Gastroesophageal sphincter (tissue), 4 donors: ENCODE data around the gene CHODL. TPM values are rescaled to one million over a fixed set of nuclear protein-coding genes. Genes with fewer than 3 reads are reported as not detected.

Source experiments
- ATAC-seq: fragments of 150-250 bp; one replicate; pipeline ENCODE4 v1.9.1; 2016; ENCODE audit warnings: mild to moderate bottlenecking, moderate library complexity
- H3K27ac ChIP-seq, 4 donors: fragments of 200-600 bp; sonication (generic) in 3 of 4; 1 replicate in 3 of 4; 2 replicates in 1 of 4; pipeline ENCODE4 v1.5.1; 2016 to 2019
- H3K27me3 ChIP-seq: fragments of 200-600 bp; sonication (generic); one replicate; pipeline ENCODE4 v1.5.1; 2019
- H3K36me3 ChIP-seq, 2 donors: fragments of 200-600 bp; sonication (generic); one replicate each; pipeline ENCODE4 v1.5.1; 2019; ENCODE audit warnings: control low read depth in 1 of 2
- H3K4me1 ChIP-seq, 3 donors: fragments of 200-600 bp; sonication (generic); 1 replicate in 2 of 3; 2 replicates in 1 of 3; pipeline ENCODE4 v1.5.1; 2016 to 2019; ENCODE audit warnings: control low read depth in 2 of 3
- H3K4me3 ChIP-seq, 2 donors: fragments of 200-600 bp; sonication (generic); one replicate each; pipeline ENCODE4 v1.5.1; 2019; ENCODE audit warnings: mild to moderate bottlenecking in 1 of 2, moderate library complexity in 1 of 2
- H3K9me3 ChIP-seq, 3 donors: fragments of 200-600 bp; sonication (generic); one replicate each; pipeline ENCODE4 v1.5.1; 2017 to 2019; ENCODE audit warnings: control low read depth in 2 of 3
- EP300 ChIP-seq: sonication (generic); formaldehyde crosslinking; IDR thresholded peaks from one replicate; pipeline ENCODE4 v1.6.1; 2017; ENCODE audit warnings: antibody characterized with exemption, mild to moderate bottlenecking
- POLR2A ChIP-seq, 2 donors: fragments of 450-650 bp; IDR thresholded peaks; one replicate each; pipeline ENCODE4 v1.6.1; 2017; ENCODE audit warnings: antibody characterized with exemption in 2 of 2, mild to moderate bottlenecking in 2 of 2, moderate library complexity in 1 of 2
- POLR2AphosphoS5 ChIP-seq: sonication (generic); formaldehyde crosslinking; IDR thresholded peaks from one replicate; pipeline ENCODE4 v1.6.1; 2017; ENCODE audit warnings: antibody characterized with exemption
- WGBS, 2 donors: methylation state at CpG; one replicate each; pipeline ENCODE4 v1.1.5; 2018; ENCODE audit warnings: low coverage in 1 of 2; 5-methylcytosine and 5-hydroxymethylcytosine counted together
- total RNA-seq, 4 donors: library from RNA; depleted of rRNA; stranded (reverse); fragments of >200 nt; gene quantifications; one replicate each; pipeline ENCODE4 v1.1.0, GENCODE V29; 2016
- TF ChIP-seq, protein P1 (sequence below), 4 experiments: fragments of 200-600 bp in 2 of 4; fragments of 450-650 bp in 2 of 4; sonication (generic) in 1 of 4; IDR thresholded peaks; one replicate each; pipeline ENCODE4 v1.5.1; 2017 to 2019; ENCODE audit warnings: antibody characterized with exemption in 4 of 4, mild to moderate bottlenecking in 2 of 4, moderate library complexity in 2 of 4

CHODL gene
- total RNA-seq, 4 donors from 2014 or later: 0.62 to 3.5 (median 2.1) TPM

DNA sequence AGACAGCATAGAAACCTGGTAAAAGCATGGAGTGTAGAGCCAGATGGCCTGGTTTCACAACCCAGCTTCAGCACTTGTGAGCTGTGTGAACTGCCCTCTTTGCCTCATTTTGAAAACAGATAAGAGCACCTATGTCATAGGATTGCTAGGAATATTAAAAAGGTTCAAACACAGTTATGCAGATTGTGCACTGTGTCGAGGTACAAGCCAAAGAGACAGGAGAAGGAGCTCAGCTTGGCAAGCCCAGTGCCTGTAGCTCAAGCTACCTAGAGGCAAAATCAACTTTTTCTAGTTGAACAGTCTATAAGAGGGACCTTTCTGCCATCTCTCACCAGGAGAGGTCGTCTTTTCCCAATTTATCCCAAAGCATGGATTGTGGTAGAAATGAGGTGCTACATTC, 5.0 kb downstream of the CHODL start:
- TF ChIP-seq EP300: no peak
- 45 to 50% methylated on average over 2 of the region's 2 CpGs for WGBS, 2 donors

DNA sequence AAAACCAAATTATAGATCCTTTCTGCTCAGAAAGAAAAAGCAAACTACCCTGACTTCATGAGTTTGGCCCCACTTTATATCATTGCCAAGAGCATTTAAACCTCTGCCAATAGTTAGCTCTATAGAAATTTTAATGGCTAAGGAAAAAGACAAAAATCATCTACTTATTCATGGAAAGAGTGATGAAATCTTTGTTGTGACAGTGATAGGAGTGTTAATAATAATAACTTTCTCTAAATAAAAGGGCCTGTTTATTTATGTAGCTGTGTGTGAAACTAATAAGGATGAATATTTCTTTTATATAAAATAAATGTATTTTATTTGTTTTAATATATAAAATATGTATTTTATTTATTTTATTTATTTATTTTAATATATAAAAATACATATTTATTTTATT, 6.4 kb downstream of the CHODL start:
- Histone ChIP-seq H3K4me1 (no peaks in the 10 kb centered on the region), H3K27ac (no peak overlapping the region), H3K4me3 (no peak overlapping the region), H3K36me3 (no peaks in the 10 kb centered on the region), H3K27me3 (no peaks in the 10 kb centered on the region), H3K9me3 (no peaks in the 10 kb centered on the region)
- no peak for ATAC-seq
- TF ChIP-seq, protein P1, sequence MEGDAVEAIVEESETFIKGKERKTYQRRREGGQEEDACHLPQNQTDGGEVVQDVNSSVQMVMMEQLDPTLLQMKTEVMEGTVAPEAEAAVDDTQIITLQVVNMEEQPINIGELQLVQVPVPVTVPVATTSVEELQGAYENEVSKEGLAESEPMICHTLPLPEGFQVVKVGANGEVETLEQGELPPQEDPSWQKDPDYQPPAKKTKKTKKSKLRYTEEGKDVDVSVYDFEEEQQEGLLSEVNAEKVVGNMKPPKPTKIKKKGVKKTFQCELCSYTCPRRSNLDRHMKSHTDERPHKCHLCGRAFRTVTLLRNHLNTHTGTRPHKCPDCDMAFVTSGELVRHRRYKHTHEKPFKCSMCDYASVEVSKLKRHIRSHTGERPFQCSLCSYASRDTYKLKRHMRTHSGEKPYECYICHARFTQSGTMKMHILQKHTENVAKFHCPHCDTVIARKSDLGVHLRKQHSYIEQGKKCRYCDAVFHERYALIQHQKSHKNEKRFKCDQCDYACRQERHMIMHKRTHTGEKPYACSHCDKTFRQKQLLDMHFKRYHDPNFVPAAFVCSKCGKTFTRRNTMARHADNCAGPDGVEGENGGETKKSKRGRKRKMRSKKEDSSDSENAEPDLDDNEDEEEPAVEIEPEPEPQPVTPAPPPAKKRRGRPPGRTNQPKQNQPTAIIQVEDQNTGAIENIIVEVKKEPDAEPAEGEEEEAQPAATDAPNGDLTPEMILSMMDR (IDR thresholded peaks at IDR 0.05): no peak
- no peak for TF ChIP-seq EP300
- TF ChIP-seq POLR2A (IDR thresholded peaks at IDR 0.05): no peak
- TF ChIP-seq POLR2AphosphoS5: no peak

More for the DNA sequence above, 5.0 kb downstream of the CHODL start:
- Histone ChIP-seq H3K9me3 (no peaks in the 10 kb centered on the region), H3K27me3 (peaks cover 11% of the 10 kb centered on the region), H3K4me1 (peaks cover 0 to 9% (median 3%) of the 10 kb centered on the region in 3 donors), H3K36me3 (no peaks in the 10 kb centered on the region), H3K4me3 (no peak overlapping the region), H3K27ac (no peak overlapping the region)
- ATAC-seq: no peak

DNA sequence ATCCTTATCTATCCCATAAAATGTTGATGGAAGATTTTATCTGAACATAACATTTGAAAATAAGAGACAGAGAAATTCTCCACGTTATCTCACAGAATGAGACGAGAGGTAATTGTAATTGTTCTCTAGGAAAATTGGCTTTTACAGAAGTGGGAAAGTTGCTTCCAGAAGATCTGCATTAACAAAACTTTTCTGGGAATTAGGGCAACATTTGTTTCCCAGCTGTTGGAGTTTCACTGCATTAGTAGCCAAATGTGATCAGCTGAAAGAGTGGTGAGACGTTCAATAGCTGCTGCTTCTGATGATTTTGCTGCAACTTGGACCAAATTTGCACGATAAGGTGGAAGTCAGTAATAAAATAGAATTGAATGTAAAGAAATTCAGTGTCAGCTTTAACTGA, 7.6 kb downstream of the CHODL start:
- no peak overlapping the region for H3K27ac ChIP-seq
- no peak for ATAC-seq
- WGBS, 2 donors: 47 to 69% methylated on average over 4 of the region's 4 CpGs
- H3K36me3 ChIP-seq: no peaks in the 10 kb centered on the region
- TF ChIP-seq, protein P1 (IDR thresholded peaks at IDR 0.05): no peak
- TF ChIP-seq POLR2A (IDR thresholded peaks at IDR 0.05): no peak
- no peak for TF ChIP-seq EP300
- no peak for TF ChIP-seq POLR2AphosphoS5
- no peaks in the 10 kb centered on the region for H3K27me3 ChIP-seq
- no peak overlapping the region for H3K4me3 ChIP-seq
- H3K4me1 ChIP-seq: no peaks in the 10 kb centered on the region
- H3K9me3 ChIP-seq: no peaks in the 10 kb centered on the region

DNA sequence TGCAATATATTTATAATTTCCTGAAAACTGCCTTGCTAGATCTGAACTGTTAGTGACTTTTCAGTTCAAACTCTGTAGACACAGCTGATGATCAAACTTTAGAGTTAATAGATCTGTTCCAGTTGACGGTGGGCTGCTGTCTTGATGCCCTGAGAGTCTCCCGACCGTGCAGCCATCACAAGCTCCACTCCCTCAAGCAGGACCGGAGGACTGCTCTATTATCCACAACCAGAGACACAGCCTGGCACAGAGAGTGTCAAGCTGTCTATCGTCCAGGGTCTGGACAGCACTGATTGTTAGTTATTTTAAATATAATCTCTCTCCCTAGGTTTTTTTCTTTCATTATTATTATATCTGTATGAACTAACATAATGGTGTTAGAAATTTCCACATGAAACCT, 8.0 kb downstream of the CHODL start:
- ATAC-seq: no peak
- Histone ChIP-seq H3K4me1 (no peaks in the 10 kb centered on the region), H3K4me3 (no peak overlapping the region), H3K27me3 (no peaks in the 10 kb centered on the region), H3K9me3 (no peaks in the 10 kb centered on the region), H3K27ac (no peak overlapping the region), H3K36me3 (no peaks in the 10 kb centered on the region)
- TF ChIP-seq EP300 (no peak), POLR2A (IDR thresholded peaks at IDR 0.05) (no peak), POLR2AphosphoS5 (no peak)
- TF ChIP-seq, protein P1 (IDR thresholded peaks at IDR 0.05): no peak
- 30 to 46% methylated on average over 5 of the region's 5 CpGs for WGBS, 2 donors

DNA sequence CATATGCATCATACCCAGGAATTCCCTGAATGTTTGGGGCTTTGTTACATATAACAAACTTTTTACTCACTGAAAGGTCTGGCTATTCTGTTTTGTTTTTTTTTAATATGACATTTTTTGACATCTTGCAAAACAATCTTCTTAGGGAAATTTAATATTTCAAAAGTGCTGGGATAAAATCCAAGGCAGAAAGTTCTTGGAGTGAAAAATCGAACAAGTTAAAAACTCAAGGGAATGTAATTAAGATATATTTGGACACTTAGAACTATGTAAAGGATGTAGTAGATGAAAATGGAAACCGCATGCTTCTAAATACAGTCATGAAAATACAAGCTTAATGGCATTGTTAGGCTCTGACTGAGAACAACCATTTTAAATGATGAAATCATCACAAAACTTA, 8.6 kb downstream of the CHODL start:
- 35 to 62% methylated on average over 2 of the region's 2 CpGs for WGBS, 2 donors
- Histone ChIP-seq H3K36me3 (no peaks in the 10 kb centered on the region), H3K27ac (no peak overlapping the region), H3K4me1 (no peaks in the 10 kb centered on the region), H3K4me3 (no peak overlapping the region), H3K9me3 (no peaks in the 10 kb centered on the region), H3K27me3 (no peaks in the 10 kb centered on the region)
- ATAC-seq: no peak
- no peak for TF ChIP-seq POLR2AphosphoS5
- TF ChIP-seq, protein P1 (IDR thresholded peaks at IDR 0.05): no peak
- no peak for TF ChIP-seq POLR2A (IDR thresholded peaks at IDR 0.05)

DNA sequence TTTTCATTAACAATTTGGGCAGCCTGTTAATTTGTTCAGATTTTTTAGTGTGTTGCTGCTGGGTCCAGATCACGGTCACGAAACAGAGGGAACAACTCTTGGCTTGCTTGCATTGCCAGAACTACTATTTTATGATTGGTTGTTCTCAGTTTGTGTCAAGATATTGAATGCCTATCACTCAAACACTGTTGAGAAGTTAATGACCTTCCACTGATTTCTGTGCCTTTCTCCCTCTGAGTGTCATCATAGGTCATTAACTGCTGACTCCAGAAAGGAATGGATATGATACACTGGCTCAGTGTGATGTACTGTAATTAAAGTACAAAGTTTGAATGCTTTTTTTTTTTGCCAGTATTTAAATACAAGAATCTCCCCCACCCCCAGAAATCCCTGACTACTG, 9.2 kb downstream of the CHODL start:
- ATAC-seq: no peak
- no peak overlapping the region for H3K4me3 ChIP-seq
- TF ChIP-seq EP300 (no peak), POLR2AphosphoS5 (no peak), POLR2A (IDR thresholded peaks at IDR 0.05) (no peak)
- TF ChIP-seq, protein P1 (IDR thresholded peaks at IDR 0.05): no peak
- 42 to 75% methylated on average over 2 of the region's 2 CpGs for WGBS, 2 donors
- H3K9me3 ChIP-seq: no peaks in the 10 kb centered on the region
- no peak overlapping the region for H3K27ac ChIP-seq
- H3K36me3 ChIP-seq: no peaks in the 10 kb centered on the region
- no peaks in the 10 kb centered on the region for H3K27me3 ChIP-seq
- no peaks in the 10 kb centered on the region for H3K4me1 ChIP-seq
